CD8-positive, alpha-beta memory T cell (primary cell): Measurements from ENCODE around the gene SLAMF8. TPM values are rescaled to one million over a fixed set of nuclear protein-coding genes. Genes with fewer than 3 reads are reported as not detected.

Experiments used
- CTCF ChIA-PET: fragments of 350-600 bp; sonication (Branson Sonifier 250); formaldehyde crosslinking; loops from one replicate; lab custom pipeline; 2021; ENCODE audit warnings: antibody characterized with exemption; lab: Charles Lee
- POLR2A ChIA-PET: fragments of 350-600 bp; sonication (Branson Sonifier 250); formaldehyde crosslinking; loops from one replicate; lab custom pipeline; 2021; ENCODE audit warnings: antibody characterized with exemption; lab: Charles Lee
- DNase-seq, 5 donors: peaks; one replicate each; pipeline versions ENCODE4 v3.0.0 to v3.0.0-alpha.2; 2020 to 2022; ENCODE audit warnings: mixed read lengths in 1 of 5
- H3K27ac ChIP-seq: one replicate; pipeline ENCODE4 v1.7.0; 2013; ENCODE audit warnings: low read depth, mild to moderate bottlenecking, low read length, moderate library complexity
- H3K27me3 ChIP-seq: 2 replicates; pipeline ENCODE4 v1.7.0; 2013; ENCODE audit warnings: low read length, mild to moderate bottlenecking; ENCODE audit not compliant: insufficient read depth, poor library complexity, severe bottlenecking
- H3K36me3 ChIP-seq: 2 replicates; pipeline ENCODE4 v1.7.0; 2013; ENCODE audit warnings: mild to moderate bottlenecking, low read length, moderate library complexity; ENCODE audit not compliant: insufficient read depth
- H3K4me1 ChIP-seq: 2 replicates; pipeline ENCODE4 v1.7.0; 2013; ENCODE audit warnings: mild to moderate bottlenecking, low read length, moderate library complexity; ENCODE audit not compliant: insufficient read depth
- H3K4me3 ChIP-seq: 2 replicates; pipeline ENCODE4 v1.7.0; 2013; ENCODE audit warnings: mild to moderate bottlenecking, low read length
- H3K9me3 ChIP-seq: 2 replicates; pipeline ENCODE4 v1.7.0; 2013; ENCODE audit warnings: mild to moderate bottlenecking, low read length
- H3K27ac Mint-ChIP-seq, 8 donors: one replicate each; pipeline ENCODE4 v1.8.0; 2020 to 2021; ENCODE audit warnings: mixed read lengths in 8 of 8, mild to moderate bottlenecking in 6 of 8, inconsistent platforms in 3 of 8, moderate library complexity in 3 of 8
- H3K27me3 Mint-ChIP-seq, 2 donors: one replicate each; pipeline ENCODE4 v1.8.0; 2020 to 2021; ENCODE audit warnings: mixed read lengths in 2 of 2, mild to moderate bottlenecking in 1 of 2, moderate library complexity in 1 of 2
- H3K36me3 Mint-ChIP-seq, 3 donors: one replicate each; pipeline ENCODE4 v1.8.0; 2020 to 2021; ENCODE audit warnings: mixed read lengths in 3 of 3, inconsistent platforms in 1 of 3, mild to moderate bottlenecking in 1 of 3
- H3K4me1 Mint-ChIP-seq, 3 donors: one replicate each; pipeline ENCODE4 v1.8.0; 2020 to 2021; ENCODE audit warnings: mixed read lengths in 3 of 3, inconsistent platforms in 1 of 3, mild to moderate bottlenecking in 1 of 3
- H3K4me3 Mint-ChIP-seq, 7 donors: one replicate each; pipeline ENCODE4 v1.8.0; 2020 to 2021; ENCODE audit warnings: mixed read lengths in 7 of 7, mild to moderate bottlenecking in 6 of 7, moderate library complexity in 4 of 7, inconsistent platforms in 2 of 7
- H3K9me3 Mint-ChIP-seq, 5 donors: one replicate each; pipeline ENCODE4 v1.8.0; 2020 to 2022; ENCODE audit warnings: mixed read lengths in 5 of 5, mild to moderate bottlenecking in 3 of 5, moderate library complexity in 2 of 5, inconsistent platforms in 1 of 5
- polyA plus RNA-seq: library from polyadenylated mRNA; unstranded; fragments of 300-500 nt; fragmentation: Illumina TruSeq; gene quantifications from one replicate; pipeline ENCODE4 v1.2.3, GENCODE V29; 2021
- total RNA-seq, 2 experiments: library from RNA; stranded (reverse); gene quantifications; one replicate each; pipeline ENCODE4 v1.2.3, GENCODE V29; 2021

SLAMF8 gene
- total and polyA plus RNA-seq, 3 experiments from 2014 or later: 3.2 to 7.3 (median 4.0) TPM

DNA sequence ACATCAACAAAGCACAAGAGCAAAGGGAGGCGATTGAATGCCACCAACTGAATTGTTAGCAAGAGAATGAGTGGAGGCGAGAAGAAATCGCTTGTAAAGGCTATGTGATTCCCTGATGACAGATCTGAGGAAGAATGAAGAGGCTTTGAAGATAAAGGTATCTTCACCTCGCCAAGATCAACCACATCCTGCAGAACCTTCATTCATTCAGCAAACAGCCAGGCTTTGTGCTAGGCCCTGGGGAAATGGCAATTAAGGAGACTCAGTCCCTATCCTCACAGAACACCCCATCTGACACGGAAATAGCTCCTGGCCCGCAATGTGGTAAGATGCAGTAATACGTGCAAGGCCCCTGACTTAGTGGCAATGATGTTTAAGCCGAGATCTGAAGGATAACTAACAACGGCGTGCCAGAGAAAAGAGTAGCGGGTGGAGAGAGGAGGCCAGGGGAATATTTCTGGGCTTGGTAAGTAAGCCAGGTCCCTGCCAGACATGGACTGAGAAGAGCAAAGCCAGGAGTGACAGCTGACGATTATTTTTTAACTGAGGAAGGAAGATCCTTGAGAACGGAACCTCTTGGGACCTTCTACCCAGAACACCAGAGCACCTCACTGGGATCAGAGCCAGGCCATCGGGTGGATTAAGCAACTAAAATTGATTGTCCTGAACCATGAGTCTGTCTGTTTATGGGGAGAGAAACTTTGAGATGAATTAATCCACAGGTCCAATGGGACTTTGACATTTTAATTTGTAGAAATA is 40.4 kb downstream of the SLAMF8 start:
- Mint-ChIP-seq H3K4me1 (peaks cover 24 to 42% (median 35%) of the 10 kb centered on the region in 3 donors), H3K4me3 (no peak overlapping the region), H3K9me3 (no peaks in the 10 kb centered on the region), H3K27ac (peak overlapping the region in 1 of 8 donors; percentile 35), H3K36me3 (no peaks in the 10 kb centered on the region), H3K27me3 (peaks cover 0 to 8% of the 10 kb centered on the region in 2 donors)
- Histone ChIP-seq H3K27me3 (no peaks in the 10 kb centered on the region), H3K27ac (no peak overlapping the region), H3K4me3 (no peak overlapping the region), H3K4me1 (peaks cover 14% of the 10 kb centered on the region), H3K36me3 (no peaks in the 10 kb centered on the region), H3K9me3 (no peaks in the 10 kb centered on the region)
- ChIA-PET POLR2A (no interaction called here), CTCF (interaction anchor here (0.9 to 1.6 kb wide), 2 partner anchors 24 to 63 kb away, joined by 3 to 5 read pairs; no protein-coding TSS in a partner anchor)
- no peak for DNase-seq

DNA sequence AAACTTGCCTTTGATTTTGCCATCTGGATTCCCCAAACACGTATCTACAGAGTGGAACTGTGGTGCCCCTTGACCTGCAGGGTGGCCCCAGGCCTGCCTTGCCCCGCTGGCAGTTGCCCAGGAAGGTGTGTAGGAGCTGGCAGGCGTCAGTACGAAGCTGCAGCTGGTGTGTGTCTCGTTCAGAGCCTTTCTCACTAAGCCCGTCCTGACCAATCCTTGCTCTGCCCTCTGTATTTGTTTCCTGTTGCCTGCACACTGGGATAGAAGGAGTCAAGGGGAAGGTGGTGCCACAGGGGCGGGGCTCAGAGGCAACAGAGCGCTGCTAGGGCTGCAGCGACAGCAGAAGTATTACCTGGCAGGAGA is 41.0 kb downstream of the SLAMF8 start:
- Histone ChIP-seq H3K4me3 (no peak overlapping the region), H3K36me3 (no peaks in the 10 kb centered on the region), H3K27ac (no peak overlapping the region), H3K9me3 (no peaks in the 10 kb centered on the region), H3K27me3 (no peaks in the 10 kb centered on the region), H3K4me1 (peaks cover 14% of the 10 kb centered on the region)
- CTCF ChIA-PET: interaction anchor here (2.6 kb wide), 1 partner anchor 68 kb away, joined by 12 read pairs; no protein-coding TSS in a partner anchor
- Mint-ChIP-seq H3K36me3 (no peaks in the 10 kb centered on the region), H3K27ac (no peak overlapping the region), H3K4me1 (peaks cover 24 to 42% (median 35%) of the 10 kb centered on the region in 3 donors), H3K4me3 (no peak overlapping the region), H3K9me3 (no peaks in the 10 kb centered on the region), H3K27me3 (peaks cover 0 to 9% of the 10 kb centered on the region in 2 donors)
- POLR2A ChIA-PET: no interaction called here
- no peak for DNase-seq

DNA sequence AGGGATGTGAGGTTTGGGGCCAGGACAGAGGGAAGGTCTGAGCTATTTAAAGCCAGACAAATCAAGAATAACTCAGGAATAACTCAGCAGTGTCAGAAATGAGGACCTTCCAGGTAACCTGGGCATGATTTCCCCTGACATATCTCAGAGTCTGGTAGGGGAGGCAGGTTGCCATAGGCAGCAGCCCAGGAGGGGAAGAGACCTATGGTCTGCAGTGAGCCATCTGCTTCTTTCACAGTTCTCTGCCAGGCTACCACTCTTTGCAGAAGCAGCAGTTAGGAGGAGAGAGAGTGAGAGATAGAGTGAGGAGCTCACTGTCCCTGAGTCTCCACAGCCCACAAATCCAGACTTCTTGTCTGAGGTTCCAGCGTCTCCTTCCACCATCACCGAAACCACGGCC is 42.1 kb downstream of the SLAMF8 start:
- peaks cover 0 to 2% of the 10 kb centered on the region in 2 donors for H3K27me3 Mint-ChIP-seq
- no peaks in the 10 kb centered on the region for H3K9me3 ChIP-seq
- H3K4me3 Mint-ChIP-seq: no peak overlapping the region
- peaks cover 14% of the 10 kb centered on the region for H3K4me1 ChIP-seq
- no peaks in the 10 kb centered on the region for H3K36me3 Mint-ChIP-seq
- H3K4me1 Mint-ChIP-seq: peaks cover 24 to 42% (median 35%) of the 10 kb centered on the region in 3 donors
- no peak overlapping the region for H3K4me3 ChIP-seq
- CTCF ChIA-PET: interaction anchor here (2.6 kb wide), 1 partner anchor 69 kb away, joined by 12 read pairs; no protein-coding TSS in a partner anchor
- POLR2A ChIA-PET: no interaction called here
- no peaks in the 10 kb centered on the region for H3K36me3 ChIP-seq
- H3K27me3 ChIP-seq: no peaks in the 10 kb centered on the region
- H3K27ac Mint-ChIP-seq: peak overlapping the region in 1 of 8 donors; percentile 42
- H3K27ac ChIP-seq: no peak overlapping the region
- H3K9me3 Mint-ChIP-seq: no peaks in the 10 kb centered on the region
- no peak for DNase-seq

DNA sequence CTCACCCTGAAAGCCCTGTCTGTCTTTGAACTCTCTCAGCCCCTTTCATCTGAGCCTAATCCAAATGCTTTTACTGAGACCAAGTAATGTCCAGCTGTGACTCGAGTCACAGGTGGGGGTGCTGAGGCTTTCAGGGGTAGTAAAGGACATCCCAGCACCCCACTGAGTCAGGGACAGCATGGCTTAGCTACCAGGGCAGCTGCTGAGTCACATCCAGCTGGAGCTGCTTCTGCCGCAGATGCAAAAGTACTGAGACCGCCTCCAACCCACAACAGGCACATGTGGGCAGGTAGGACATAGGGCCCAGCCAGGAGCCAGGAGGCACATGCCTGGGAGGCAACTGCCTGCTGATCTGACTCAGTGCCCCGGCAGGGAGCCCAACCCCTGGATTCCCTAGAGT is 42.5 kb downstream of the SLAMF8 start:
- Mint-ChIP-seq H3K4me1 (peaks cover 21 to 40% (median 35%) of the 10 kb centered on the region in 3 donors), H3K27ac (no peak overlapping the region), H3K27me3 (peaks cover 2 to 4% of the 10 kb centered on the region in 2 donors), H3K9me3 (peaks cover 0 to under 1% (median 0%) of the 10 kb centered on the region in 5 donors), H3K4me3 (no peak overlapping the region), H3K36me3 (peaks cover 0 to under 1% (median 0%) of the 10 kb centered on the region in 3 donors)
- peaks cover 14% of the 10 kb centered on the region for H3K4me1 ChIP-seq
- H3K27me3 ChIP-seq: no peaks in the 10 kb centered on the region
- no peak for DNase-seq
- CTCF ChIA-PET: interaction anchor here (2.6 kb wide), 1 partner anchor 70 kb away, joined by 12 read pairs; no protein-coding TSS in a partner anchor
- H3K36me3 ChIP-seq: no peaks in the 10 kb centered on the region
- H3K9me3 ChIP-seq: no peaks in the 10 kb centered on the region
- POLR2A ChIA-PET: no interaction called here
- no peak overlapping the region for H3K4me3 ChIP-seq
- no peak overlapping the region for H3K27ac ChIP-seq

DNA sequence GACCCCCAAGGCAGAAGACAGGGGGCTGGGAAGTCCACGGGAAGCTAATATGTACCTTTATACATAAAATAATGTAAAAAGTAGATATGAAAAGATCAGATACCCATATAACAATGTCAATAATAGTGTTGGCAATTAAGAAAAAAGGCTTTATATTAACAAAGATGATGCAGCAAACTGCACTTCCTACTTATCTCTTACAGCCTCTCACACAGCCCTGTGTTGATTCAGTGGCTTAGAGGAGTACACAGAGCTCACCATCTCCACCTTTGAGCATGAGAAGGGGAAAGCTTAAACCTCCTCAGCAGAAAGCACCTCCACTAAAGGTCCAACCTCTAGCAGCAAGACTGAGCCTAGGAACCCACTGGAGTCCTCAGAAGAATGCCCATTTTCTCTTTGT is 42.9 kb downstream of the SLAMF8 start:
- H3K27ac Mint-ChIP-seq: peak overlapping the region in 2 of 8 donors; percentile 19 to 63
- Histone ChIP-seq H3K4me3 (no peak overlapping the region), H3K4me1 (peaks cover 14% of the 10 kb centered on the region), H3K9me3 (no peaks in the 10 kb centered on the region), H3K36me3 (no peaks in the 10 kb centered on the region), H3K27ac (no peak overlapping the region), H3K27me3 (no peaks in the 10 kb centered on the region)
- ChIA-PET POLR2A (no interaction called here), CTCF (interaction anchor here (2.6 kb wide), 1 partner anchor 70 kb away, joined by 12 read pairs; no protein-coding TSS in a partner anchor)
- peaks cover 0 to 1% (median 0%) of the 10 kb centered on the region in 5 donors for H3K9me3 Mint-ChIP-seq
- H3K4me3 Mint-ChIP-seq: no peak overlapping the region
- peaks cover 0 to 3% (median 0%) of the 10 kb centered on the region in 3 donors for H3K36me3 Mint-ChIP-seq
- peaks cover 20 to 38% (median 35%) of the 10 kb centered on the region in 3 donors for H3K4me1 Mint-ChIP-seq
- no peak for DNase-seq
- peaks cover 2 to 6% of the 10 kb centered on the region in 2 donors for H3K27me3 Mint-ChIP-seq

DNA sequence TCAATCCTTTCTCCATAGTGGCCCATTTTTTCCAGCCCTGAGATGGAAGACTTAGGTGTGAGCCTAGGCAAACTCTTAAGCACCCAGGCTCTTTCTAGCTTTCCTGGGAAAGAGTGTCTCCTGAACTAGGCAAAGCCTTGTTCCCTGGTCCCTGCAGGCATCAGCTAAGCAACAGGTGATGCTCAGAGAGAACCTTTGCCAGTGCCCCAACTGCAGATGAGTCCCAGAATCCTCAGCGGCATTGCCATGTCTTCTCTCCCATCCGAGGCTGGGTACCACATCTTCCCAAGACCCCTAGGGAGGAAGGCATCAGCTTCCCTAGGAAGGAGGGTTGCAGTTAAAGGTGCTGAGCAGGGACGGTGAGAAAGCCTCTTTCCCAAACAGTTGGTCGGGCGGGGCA is 44.0 kb downstream of the SLAMF8 start:
- Histone ChIP-seq H3K4me1 (peaks cover 14% of the 10 kb centered on the region), H3K27ac (no peak overlapping the region), H3K9me3 (no peaks in the 10 kb centered on the region), H3K36me3 (no peaks in the 10 kb centered on the region), H3K27me3 (no peaks in the 10 kb centered on the region), H3K4me3 (no peak overlapping the region)
- DNase-seq: no peak
- ChIA-PET CTCF (no interaction called here), POLR2A (interaction anchor here (1.0 kb wide), 1 partner anchor 16 kb away, joined by 3 read pairs; no protein-coding TSS in a partner anchor)
- peaks cover 20 to 33% (median 31%) of the 10 kb centered on the region in 3 donors for H3K4me1 Mint-ChIP-seq
- no peak overlapping the region for H3K4me3 Mint-ChIP-seq
- H3K9me3 Mint-ChIP-seq: peaks cover 0 to 1% (median 0%) of the 10 kb centered on the region in 5 donors
- peaks cover 0 to 5% (median 0%) of the 10 kb centered on the region in 3 donors for H3K36me3 Mint-ChIP-seq
- peak overlapping the region in 1 of 8 donors; percentile 64 for H3K27ac Mint-ChIP-seq
- peaks cover 2 to 6% of the 10 kb centered on the region in 2 donors for H3K27me3 Mint-ChIP-seq

DNA sequence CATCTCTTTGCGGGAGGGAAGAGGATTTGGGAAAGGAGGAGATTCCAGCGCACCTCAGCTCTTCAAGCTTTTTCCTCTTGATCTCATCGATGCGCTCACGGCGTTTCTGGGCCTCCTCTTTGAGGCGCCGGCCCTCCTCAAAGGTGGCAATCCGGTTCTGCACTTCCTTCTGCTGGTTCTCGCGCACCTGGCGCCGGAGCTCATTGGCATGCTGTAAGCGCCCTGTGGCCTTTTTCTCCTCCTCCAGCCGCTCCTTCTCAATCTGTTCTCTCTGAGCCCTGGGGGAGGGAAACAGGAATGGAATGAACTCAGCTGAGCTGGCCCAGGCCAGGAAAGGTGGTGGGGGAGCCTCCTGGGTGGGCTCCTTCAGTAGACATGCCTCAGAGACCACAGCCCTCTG is 46.2 kb downstream of the SLAMF8 start:
- CTCF ChIA-PET: interaction anchor here (1.6 kb wide), 1 partner anchor 17 kb away, joined by 3 read pairs; no protein-coding TSS in a partner anchor
- H3K27me3 ChIP-seq: no peaks in the 10 kb centered on the region
- Mint-ChIP-seq H3K4me1 (peaks cover 6 to 14% (median 14%) of the 10 kb centered on the region in 3 donors), H3K36me3 (peaks cover 0 to 5% (median 0%) of the 10 kb centered on the region in 3 donors), H3K4me3 (no peak overlapping the region), H3K27ac (no peak overlapping the region), H3K27me3 (peaks cover 2 to 10% of the 10 kb centered on the region in 2 donors), H3K9me3 (peaks cover 0 to 1% (median 0%) of the 10 kb centered on the region in 5 donors)
- DNase-seq: no peak
- peaks cover 7% of the 10 kb centered on the region for H3K4me1 ChIP-seq
- POLR2A ChIA-PET: interaction anchor here (0.7 kb wide), 1 partner anchor 9 kb away, joined by 3 read pairs; no protein-coding TSS in a partner anchor
- H3K4me3 ChIP-seq: no peak overlapping the region
- no peak overlapping the region for H3K27ac ChIP-seq
- no peaks in the 10 kb centered on the region for H3K9me3 ChIP-seq
- no peaks in the 10 kb centered on the region for H3K36me3 ChIP-seq
